Natural killer cell (primary cell): ENCODE results near the gene FXN. TPM values are rescaled to one million over a fixed set of nuclear protein-coding genes. Genes with fewer than 3 reads are reported as not detected.

Experiments used
- ATAC-seq, 3 donors: fragments of 150-1000 bp in 2 of 3; fragments of 200-7000 bp in 1 of 3; cut with Tn5 transposase; 1 replicate in 1 of 3; 2 replicates in 2 of 3; pipeline ENCODE4 v1.10.0; 2021; ENCODE audit warnings: mild to moderate bottlenecking in 2 of 3, moderate library complexity in 2 of 3
- DNase-seq, 2 donors: peaks; one replicate each; pipeline versions ENCODE4 v3.0.0 to v3.0.0-alpha.2; 2013 to 2021; ENCODE audit warnings: mixed read lengths in 1 of 2
- H3K27ac ChIP-seq: one replicate; pipeline ENCODE4 v1.5.1; 2013; ENCODE audit warnings: mild to moderate bottlenecking, low read length
- H3K27me3 ChIP-seq: one replicate; pipeline ENCODE4 v1.6.1; 2013; ENCODE audit warnings: low read length; ENCODE audit not compliant: control insufficient read depth, insufficient read depth
- H3K36me3 ChIP-seq: one replicate; pipeline ENCODE4 v1.6.1; 2013; ENCODE audit warnings: low read length; ENCODE audit not compliant: control insufficient read depth, insufficient read depth
- H3K4me1 ChIP-seq: one replicate; pipeline ENCODE4 v1.6.1; 2013; ENCODE audit warnings: low read length; ENCODE audit not compliant: control insufficient read depth, insufficient read depth
- H3K4me3 ChIP-seq: one replicate; pipeline ENCODE4 v1.5.1; 2013; ENCODE audit warnings: low read length
- H3K9me3 ChIP-seq: one replicate; pipeline ENCODE4 v1.6.1; 2013; ENCODE audit warnings: low read length; ENCODE audit not compliant: control insufficient read depth, insufficient read depth
- H3K27ac Mint-ChIP-seq, 2 donors: one replicate each; pipeline ENCODE4 v1.8.0; 2022; ENCODE audit warnings: mild to moderate bottlenecking in 2 of 2, mixed read lengths in 2 of 2, moderate library complexity in 1 of 2
- H3K27me3 Mint-ChIP-seq, 2 donors: one replicate each; pipeline ENCODE4 v1.8.0; 2022; ENCODE audit warnings: low read depth in 2 of 2, mixed read lengths in 2 of 2
- H3K36me3 Mint-ChIP-seq: one replicate; pipeline ENCODE4 v1.8.0; 2022; ENCODE audit warnings: mixed read lengths
- H3K4me1 Mint-ChIP-seq, 2 donors: one replicate each; pipeline ENCODE4 v1.8.0; 2022; ENCODE audit warnings: mixed read lengths in 2 of 2
- H3K4me3 Mint-ChIP-seq: one replicate; pipeline ENCODE4 v1.8.0; 2022; ENCODE audit warnings: mild to moderate bottlenecking, moderate library complexity, mixed read lengths
- H3K9me3 Mint-ChIP-seq, 2 donors: one replicate each; pipeline ENCODE4 v1.8.0; 2022; ENCODE audit warnings: mixed read lengths in 2 of 2
- CTCF ChIP-seq: fragments of 200-600 bp; IDR thresholded peaks from one replicate; pipeline ENCODE4 v1.8.0; 2022; ENCODE audit warnings: antibody characterized with exemption
- WGBS: methylation state at CpG from one replicate; pipeline ENCODE4 v1.1.7; 2013; ENCODE audit warnings: missing lambda C conversion rate; ENCODE audit not compliant: insufficient coverage; 5-methylcytosine and 5-hydroxymethylcytosine counted together
- intact Hi-C: fragments of 100-400 bp; cut with micrococcal nuclease; formaldehyde crosslinking; loops from one replicate; pipeline ENCODE4 v1.14.2; 2022
- total RNA-seq, 4 donors: library from RNA; stranded (reverse); fragments of 120-200 nt in 1 of 4; gene quantifications; one replicate each; pipeline versions ENCODE4 v1.2.3 to v1.2.4, GENCODE V29; 2013 to 2022

Gene FXN
- total RNA-seq, 3 donors from 2014 or later (not counting 1 experiment from before 2014, with no cell fraction given): 11.5 to 19.4 (median 18.9) TPM

DNA sequence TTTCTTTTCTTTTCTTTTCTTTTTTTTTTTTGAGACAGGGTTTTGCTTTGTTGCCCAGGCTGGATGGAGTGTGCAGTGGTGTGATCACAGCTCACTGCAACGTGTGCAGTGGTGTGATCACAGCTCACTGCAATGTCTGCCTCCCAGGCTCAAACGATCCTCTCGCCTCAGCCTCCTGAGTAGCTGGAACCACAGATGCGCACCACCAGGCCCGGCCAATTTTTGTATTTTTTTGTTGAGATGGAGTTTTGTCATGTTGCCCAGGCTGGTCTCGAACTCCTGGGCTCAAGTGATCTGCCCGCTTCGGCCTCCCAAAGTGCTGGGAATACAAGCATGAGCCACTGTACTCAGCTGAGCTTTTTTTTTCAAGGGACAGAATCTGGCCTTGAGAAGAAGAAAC, 101.8 kb downstream of the FXN start:
- H3K27ac Mint-ChIP-seq: no peak overlapping the region
- WGBS: 88% methylated on average over 8 of the region's 8 CpGs

GRCh38 chr9:69139596-69139995, 104.0 kb downstream of the FXN start:
- TF ChIP-seq CTCF: no peak
- H3K27ac ChIP-seq: no peak overlapping the region
- Mint-ChIP-seq H3K9me3 (no peaks in the 10 kb centered on the region), H3K27ac (no peak overlapping the region), H3K4me1 (peaks cover 5 to 9% of the 10 kb centered on the region in 2 donors), H3K27me3 (no peaks in the 10 kb centered on the region), H3K36me3 (no peaks in the 10 kb centered on the region), H3K4me3 (no peak overlapping the region)
- H3K9me3 ChIP-seq: no peaks in the 10 kb centered on the region
- no peaks in the 10 kb centered on the region for H3K27me3 ChIP-seq
- no peaks in the 10 kb centered on the region for H3K4me1 ChIP-seq
- H3K4me3 ChIP-seq: no peak overlapping the region
- intact Hi-C loops: no loop called here
- ATAC-seq: no peak
- WGBS: 94% methylated on average over 9 of the region's 9 CpGs
- no peaks in the 10 kb centered on the region for H3K36me3 ChIP-seq
- no peak for DNase-seq

More for the DNA sequence above, 101.8 kb downstream of the FXN start:
- H3K27me3 Mint-ChIP-seq: no peaks in the 10 kb centered on the region
- H3K4me3 ChIP-seq: no peak overlapping the region
- no peak for DNase-seq
- no peaks in the 10 kb centered on the region for H3K9me3 Mint-ChIP-seq
- no peak for TF ChIP-seq CTCF
- H3K4me1 ChIP-seq: no peaks in the 10 kb centered on the region
- H3K27ac ChIP-seq: no peak overlapping the region
- no peaks in the 10 kb centered on the region for H3K27me3 ChIP-seq
- H3K4me1 Mint-ChIP-seq: peaks cover 5% of the 10 kb centered on the region in 2 donors
- H3K36me3 Mint-ChIP-seq: no peaks in the 10 kb centered on the region
- no peak for ATAC-seq
- no peaks in the 10 kb centered on the region for H3K36me3 ChIP-seq
- H3K4me3 Mint-ChIP-seq: no peak overlapping the region
- H3K9me3 ChIP-seq: no peaks in the 10 kb centered on the region
- intact Hi-C loops: no loop called here

DNA sequence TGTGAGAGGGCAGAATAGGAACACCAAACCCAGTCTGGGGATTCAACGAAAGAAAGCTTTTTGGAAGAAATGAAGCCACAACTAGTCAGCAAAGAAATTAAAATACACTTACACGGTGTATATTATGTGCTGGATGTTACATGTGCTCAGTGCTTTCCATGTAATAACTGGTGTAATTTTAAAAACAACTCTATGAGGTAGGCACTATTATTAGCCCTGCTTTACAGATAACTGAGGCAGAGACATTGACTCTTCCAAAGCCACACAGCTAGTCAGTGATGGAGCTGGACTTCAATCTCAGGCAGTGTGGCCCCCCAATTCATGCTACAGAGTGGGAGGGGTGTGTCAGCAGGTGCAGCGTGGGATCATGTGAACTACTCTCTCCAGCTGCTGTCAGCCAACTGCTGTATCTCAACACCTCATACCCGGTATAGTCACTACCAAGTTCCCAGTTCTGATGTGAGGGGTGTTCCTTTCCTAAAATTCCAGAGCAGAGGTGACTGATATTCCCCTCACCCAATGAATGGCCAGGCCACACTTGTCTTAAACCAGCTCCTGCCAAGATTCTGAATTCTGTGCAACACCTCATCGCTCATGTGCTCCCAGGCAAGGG, 104.7 kb downstream of the FXN start:
- Histone ChIP-seq H3K4me3 (no peak overlapping the region), H3K9me3 (no peaks in the 10 kb centered on the region), H3K4me1 (no peaks in the 10 kb centered on the region), H3K27me3 (no peaks in the 10 kb centered on the region), H3K36me3 (no peaks in the 10 kb centered on the region), H3K27ac (no peak overlapping the region)
- H3K36me3 Mint-ChIP-seq: no peaks in the 10 kb centered on the region
- no peak for ATAC-seq
- H3K4me3 Mint-ChIP-seq: no peak overlapping the region
- 100% methylated on average over 3 of the region's 5 CpGs for WGBS
- no peak overlapping the region for H3K27ac Mint-ChIP-seq
- no peaks in the 10 kb centered on the region for H3K9me3 Mint-ChIP-seq
- intact Hi-C loops: no loop called here
- DNase-seq: no peak
- peaks cover 5 to 9% of the 10 kb centered on the region in 2 donors for H3K4me1 Mint-ChIP-seq
- TF ChIP-seq CTCF: no peak
- no peaks in the 10 kb centered on the region for H3K27me3 Mint-ChIP-seq

GRCh38 chr9:69141851-69142250, 106.3 kb downstream of the FXN start:
- Histone ChIP-seq H3K27ac (no peak overlapping the region), H3K4me1 (no peaks in the 10 kb centered on the region), H3K27me3 (no peaks in the 10 kb centered on the region), H3K9me3 (no peaks in the 10 kb centered on the region), H3K4me3 (no peak overlapping the region), H3K36me3 (no peaks in the 10 kb centered on the region)
- no peak overlapping the region for H3K4me3 Mint-ChIP-seq
- no peaks in the 10 kb centered on the region for H3K36me3 Mint-ChIP-seq
- no peak for DNase-seq
- 93% methylated on average over 5 of the region's 5 CpGs for WGBS
- H3K9me3 Mint-ChIP-seq: no peaks in the 10 kb centered on the region
- no peak overlapping the region for H3K27ac Mint-ChIP-seq
- no peak for ATAC-seq
- peaks cover 5 to 9% of the 10 kb centered on the region in 2 donors for H3K4me1 Mint-ChIP-seq
- TF ChIP-seq CTCF: no peak
- no peaks in the 10 kb centered on the region for H3K27me3 Mint-ChIP-seq
- intact Hi-C loops: no loop called here
